ENCODE results near the gene GNE.

- TF ChIP-seq CTCF (IDR thresholded peaks at IDR 0.05; ENCODE audit: low read depth, low read length, poor library complexity, severe bottlenecking) (no peak), EZH2phosphoT487 (IDR thresholded peaks at IDR 0.05; ENCODE audit: borderline replicate concordance, low read length) (no peak)
Observed at GRCh38 chr9:36217256-36217968, 40.8 kb downstream of the GNE start.

All from DOHH2 (cell line).